ENCODE measurements around the gene KCTD14.

DNA sequence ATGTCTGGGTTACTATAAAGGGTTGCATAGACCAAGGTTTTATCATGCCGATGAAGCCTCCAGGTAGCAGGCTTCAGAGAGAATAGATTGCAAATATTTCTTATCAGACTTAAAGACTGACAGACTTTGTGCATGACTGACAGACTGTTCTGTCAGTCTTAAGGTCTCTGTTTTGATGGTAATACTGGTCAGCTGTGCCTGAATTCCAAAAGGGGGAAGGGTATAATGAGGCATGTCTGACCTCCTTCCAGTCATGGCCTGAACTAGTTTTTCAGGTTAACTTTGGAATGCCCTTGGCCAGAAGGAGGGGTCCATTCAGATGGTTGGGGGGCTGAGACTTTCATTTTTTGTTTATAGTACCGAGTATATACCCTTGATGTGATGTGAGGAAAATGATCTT is 4.7 kb upstream of the KCTD14 start:
- TF ChIP-seq CTCF (IDR thresholded peaks at IDR 0.05) (no peak), POLR2A (IDR thresholded peaks at IDR 0.05) (no peak)
